DOHH2 (cell line): Measurements from ENCODE around the gene FZD4.

ENCODE experiments used
- CTCF ChIP-seq: fragments of 200-600 bp; sonication (generic); IDR thresholded peaks from one replicate; pipeline ENCODE4 v1.5.1; 2014; ENCODE audit warnings: antibody characterized with exemption, mild to moderate bottlenecking, low read depth, low read length; ENCODE audit not compliant: poor library complexity, severe bottlenecking
- EZH2phosphoT487 ChIP-seq: fragments of 200-600 bp; sonication (generic); IDR thresholded peaks from 2 replicates; pipeline ENCODE4 v1.6.1; 2017; ENCODE audit warnings: borderline replicate concordance, mild to moderate bottlenecking, antibody characterized with exemption, low read length, moderate library complexity, mixed read lengths

- TF ChIP-seq CTCF, result no peak
- no peak for TF ChIP-seq EZH2phosphoT487
These were observed 20.1 kb downstream of the FZD4 start for GRCh38 chr11:86934926-86935579.
